K562 (cell line): Measurements from ENCODE around the gene HSPA1L. TPM values are rescaled to one million over a fixed set of nuclear protein-coding genes. Genes with fewer than 3 reads are reported as not detected.
A peak's percentile ranks its signal among the peaks of the same experiment; 100 is the strongest.

ENCODE experiments used
- ARID3A ChIP-seq: IDR thresholded peaks from 2 replicates; pipeline ENCODE4 v1.6.1; 2012; ENCODE audit warnings: low read depth, low read length, improper control_type of control experiment, borderline replicate concordance
- ATF2 ChIP-seq: sonication (generic); formaldehyde crosslinking; IDR thresholded peaks from 2 replicates; pipeline ENCODE4 v1.8.1; 2022; ENCODE audit warnings: missing genetic modification reagents
- CLOCK ChIP-seq: fragments of 250-450 bp; sonication (Bioruptor Pico); IDR thresholded peaks from 2 replicates; pipeline ENCODE4 v1.4.0; 2020; ENCODE audit warnings: mild to moderate bottlenecking, moderate library complexity, borderline replicate concordance
- CREB5 ChIP-seq: fragments of 250-450 bp; sonication (Bioruptor Pico); IDR thresholded peaks from 2 replicates; pipeline ENCODE4 v1.5.0; 2020; ENCODE audit warnings: mild to moderate bottlenecking
- CREM ChIP-seq: IDR thresholded peaks from 2 replicates; pipeline ENCODE4 v1.6.1; 2014; ENCODE audit warnings: antibody characterized with exemption, low read depth
- EGR1 ChIP-seq: fragments of 450-650 bp; conservative IDR thresholded peaks from 2 replicates; pipeline ENCODE4 v1.6.1; 2017; ENCODE audit warnings: mild to moderate bottlenecking
- ELK1 ChIP-seq: sonication (generic); formaldehyde crosslinking; IDR thresholded peaks from 2 replicates; pipeline ENCODE4 v1.8.1; 2022; ENCODE audit warnings: missing genetic modification reagents
- EZH2 ChIP-seq: IDR thresholded peaks from 2 replicates; pipeline ENCODE4 v1.6.1; 2012; ENCODE audit warnings: low read depth, mild to moderate bottlenecking, inconsistent platforms, low read length, borderline replicate concordance
- GATAD2B ChIP-seq: fragments of 450-650 bp; IDR thresholded peaks from 2 replicates; pipeline ENCODE4 v1.6.1; 2017; ENCODE audit warnings: mild to moderate bottlenecking, borderline replicate concordance
- MAFG ChIP-seq: fragments of 450-650 bp; conservative IDR thresholded peaks from 2 replicates; pipeline ENCODE4 v1.6.1; 2016; ENCODE audit warnings: missing genetic modification characterization, missing compliant biosample characterization
- NCOA2 ChIP-seq, 2 experiments: fragments of 450-650 bp; IDR thresholded peaks; 2 replicates each; pipeline ENCODE4 v1.6.1; 2018; ENCODE audit warnings: mild to moderate bottlenecking in 2 of 2, moderate library complexity in 1 of 2; ENCODE audit not compliant: partially characterized antibody in 2 of 2
- TAF1 ChIP-seq: IDR thresholded peaks from 2 replicates; pipeline ENCODE4 v1.6.1; 2011; ENCODE audit warnings: mild to moderate bottlenecking, low read length, moderate library complexity; ENCODE audit not compliant: insufficient read depth, control insufficient read depth, severe bottlenecking; ENCODE audit errors: extremely low read depth
- U2AF1 ChIP-seq: fragments of 200-400 bp; formaldehyde crosslinking; optimal IDR thresholded peaks from 2 replicates; pipeline ENCODE3; 2017; ENCODE audit warnings: mild to moderate bottlenecking, low read depth, low read length, moderate library complexity
- USF1 ChIP-seq: sonication (generic); formaldehyde crosslinking; IDR thresholded peaks from 2 replicates; pipeline ENCODE4 v1.9.0; 2022; ENCODE audit warnings: mild to moderate bottlenecking, missing genetic modification reagents
- ZNF134 ChIP-seq: fragments of 250-450 bp; sonication (Bioruptor Pico); conservative IDR thresholded peaks from 2 replicates; pipeline ENCODE4 v1.4.0; 2020
- ZNF184 ChIP-seq: sonication (generic); formaldehyde crosslinking; IDR thresholded peaks from 2 replicates; pipeline ENCODE4 v1.5.0; 2020; ENCODE audit warnings: missing genetic modification reagents
- ZNF239 ChIP-seq: fragments of 250-450 bp; sonication (Bioruptor Pico); IDR thresholded peaks from 2 replicates; pipeline ENCODE4 v1.4.0; 2020; ENCODE audit warnings: mild to moderate bottlenecking
- ZNF699 ChIP-seq: fragments of 250-450 bp; sonication (Bioruptor Pico); IDR thresholded peaks from 2 replicates; pipeline ENCODE4 v1.8.0; 2021; ENCODE audit warnings: mild to moderate bottlenecking, moderate library complexity; ENCODE audit not compliant: insufficient replicate concordance
- ZNF77 ChIP-seq: fragments of 250-450 bp; sonication (Bioruptor Pico); IDR thresholded peaks from 2 replicates; pipeline ENCODE4 v1.5.0; 2020
- polyA plus RNA-seq, 8 experiments: library from polyadenylated mRNA; depleted of rRNA in 4 of 8; stranded (reverse) in 5 of 8; unstranded in 3 of 8; fragments of >200 nt; fragmentation: Nextera tagmentation in 2 of 8; fragmentation: Illumina TruSeq in 1 of 8; extraction: Ambion mirVana in 2 of 8; extraction: Trizol in 1 of 8; gene quantifications; 2 replicates each; pipeline versions ENCODE4 v1.2.1 to v1.2.3, GENCODE V29; 2011 to 2014; ENCODE audit warnings: inconsistent platforms in 1 of 8, missing spikeins in 1 of 8
- total RNA-seq, 7 experiments: library from RNA; depleted of rRNA in 6 of 7; stranded (reverse); fragments of >200 nt in 6 of 7; fragmentation: Illumina TruSeq in 2 of 7; extraction: Trizol in 2 of 7; gene quantifications; 2 replicates each; pipeline versions ENCODE4 v1.2.1 to v1.2.3, GENCODE V29; 2011 to 2021; ENCODE audit warnings: low replicate concordance in 1 of 7

HSPA1L gene
- total and polyA plus RNA-seq, 9 of the 15 experiments (the other 6 are each of a cell fraction or from before 2014, with no cell fraction given): 0.14 to 2.1 (median 1.3) TPM

GRCh38 chr6:31821301-31822035 lies 6.4 kb upstream of the HSPA1L start (continued):
- TF ChIP-seq GATAD2B: no peak
- TF ChIP-seq USF1 (CRISPR knock-in tag): peak; percentile 38
- TF ChIP-seq ELK1 (CRISPR knock-in tag): no peak
- TF ChIP-seq MAFG: no peak
- no peak for TF ChIP-seq EGR1
- no peak for TF ChIP-seq CLOCK
- no peak for TF ChIP-seq ZNF184
- TF ChIP-seq NCOA2 (IDR thresholded peaks at IDR 0.05; ENCODE audit: partially characterized antibody in 2 of 2): no peak
- TF ChIP-seq ZNF239 (CRISPR knock-in tag): no peak
- no peak for TF ChIP-seq TAF1
- no peak for TF ChIP-seq ATF2 (CRISPR knock-in tag)
- TF ChIP-seq ARID3A: no peak
- peak; percentile 70 for TF ChIP-seq ZNF134 (CRISPR knock-in tag)
- TF ChIP-seq CREB5 (CRISPR knock-in tag): no peak
- no peak for TF ChIP-seq ZNF699
- no peak for TF ChIP-seq ZNF77 (CRISPR knock-in tag)
- no peak for TF ChIP-seq U2AF1
- TF ChIP-seq EZH2: no peak
- TF ChIP-seq CREM: 0 out of 2 replicates have a peak, but pooled peaks have one; percentile 52
